ENCODE results near the gene SACM1L.

DNA sequence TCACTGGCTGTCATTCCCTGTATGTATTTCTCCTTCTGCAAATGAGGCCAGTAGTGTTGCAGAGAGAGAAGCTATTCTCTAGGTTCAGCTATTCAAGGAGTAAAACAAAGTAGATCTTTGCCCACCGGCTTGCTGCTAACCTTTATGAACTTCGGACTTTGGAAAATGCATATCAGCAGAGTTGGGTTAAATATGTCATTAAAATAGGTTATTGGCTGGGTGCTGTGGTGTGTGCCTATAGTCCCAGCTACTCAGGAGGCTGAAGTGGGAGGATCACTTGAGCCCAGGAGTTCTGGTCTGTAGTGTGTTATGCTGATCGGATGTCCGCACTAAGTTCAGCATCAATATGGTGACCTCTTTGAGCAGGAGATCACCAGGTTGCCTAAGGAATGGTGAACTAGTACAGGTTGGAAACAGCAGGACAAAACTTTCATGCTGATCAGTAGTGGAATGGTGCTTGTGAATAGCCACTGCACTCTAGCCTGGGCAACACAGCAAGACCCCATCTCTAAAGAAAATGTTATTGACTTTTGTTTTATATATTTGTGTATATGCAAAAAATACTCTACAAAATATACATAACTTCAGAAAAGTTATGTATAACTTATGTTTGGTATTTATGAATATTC is 53.4 kb downstream of the SACM1L start:
- TF ChIP-seq EZH2 (IDR thresholded peaks at IDR 0.05; ENCODE audit: borderline replicate concordance) = no peak
- TF ChIP-seq, protein P1, sequence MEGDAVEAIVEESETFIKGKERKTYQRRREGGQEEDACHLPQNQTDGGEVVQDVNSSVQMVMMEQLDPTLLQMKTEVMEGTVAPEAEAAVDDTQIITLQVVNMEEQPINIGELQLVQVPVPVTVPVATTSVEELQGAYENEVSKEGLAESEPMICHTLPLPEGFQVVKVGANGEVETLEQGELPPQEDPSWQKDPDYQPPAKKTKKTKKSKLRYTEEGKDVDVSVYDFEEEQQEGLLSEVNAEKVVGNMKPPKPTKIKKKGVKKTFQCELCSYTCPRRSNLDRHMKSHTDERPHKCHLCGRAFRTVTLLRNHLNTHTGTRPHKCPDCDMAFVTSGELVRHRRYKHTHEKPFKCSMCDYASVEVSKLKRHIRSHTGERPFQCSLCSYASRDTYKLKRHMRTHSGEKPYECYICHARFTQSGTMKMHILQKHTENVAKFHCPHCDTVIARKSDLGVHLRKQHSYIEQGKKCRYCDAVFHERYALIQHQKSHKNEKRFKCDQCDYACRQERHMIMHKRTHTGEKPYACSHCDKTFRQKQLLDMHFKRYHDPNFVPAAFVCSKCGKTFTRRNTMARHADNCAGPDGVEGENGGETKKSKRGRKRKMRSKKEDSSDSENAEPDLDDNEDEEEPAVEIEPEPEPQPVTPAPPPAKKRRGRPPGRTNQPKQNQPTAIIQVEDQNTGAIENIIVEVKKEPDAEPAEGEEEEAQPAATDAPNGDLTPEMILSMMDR (IDR thresholded peaks at IDR 0.05; ENCODE audit: poor library complexity) = no peak
